Stimulated activated CD4-positive, alpha-beta T cell treated with anti-CD3 and anti-CD28 coated beads, Interleukin-2, amount 100 ng/mL, for 24 hours (primary cell): ENCODE measurements around the gene CYP2W1.
A peak's percentile ranks its signal among the peaks of the same experiment; 100 is the strongest.

ENCODE experiments used
- DNase-seq, 2 donors: peaks; one replicate each; pipeline ENCODE4 v3.0.0-alpha.2; 2020

The CYP2W1 gene

GRCh38 chr7:982511-983003 lies 424 bp upstream of the CYP2W1 start:
- no peak for DNase-seq

- no peak for DNase-seq
Measured at GRCh38 chr7:983616-984071, 663 bp downstream of the CYP2W1 start.

GRCh38 chr7:984361-985126 lies 1.6 kb downstream of the CYP2W1 start:
- no peak for DNase-seq

- no peak for DNase-seq
Measured at GRCh38 chr7:985127-985416, 2.1 kb downstream of the CYP2W1 start.

GRCh38 chr7:985915-986741 lies 3.1 kb downstream of the CYP2W1 start:
- no peak for DNase-seq

GRCh38 chr7:986766-987751 lies 4.1 kb downstream of the CYP2W1 start:
- no peak for DNase-seq

GRCh38 chr7:987909-988308 lies 4.9 kb downstream of the CYP2W1 start:
- no peak for DNase-seq

GRCh38 chr7:988426-988911 lies 5.5 kb downstream of the CYP2W1 start:
- no peak for DNase-seq

- DNase-seq = no peak
Measured at GRCh38 chr7:988963-989529, 6.1 kb downstream of the CYP2W1 start.

GRCh38 chr7:990352-990932 lies 7.5 kb downstream of the CYP2W1 start:
- DNase-seq = no peak

GRCh38 chr7:990933-991728 lies 8.2 kb downstream of the CYP2W1 start:
- DNase-seq = no peak

- DNase-seq = no peak
Measured at GRCh38 chr7:991729-992656, 9.0 kb downstream of the CYP2W1 start.

GRCh38 chr7:992709-993607 lies 10.0 kb downstream of the CYP2W1 start:
- peak; percentile 97 to 98 for DNase-seq

GRCh38 chr7:994592-995308 lies 11.8 kb downstream of the CYP2W1 start:
- no peak for DNase-seq

GRCh38 chr7:995571-995970 lies 12.6 kb downstream of the CYP2W1 start:
- DNase-seq = no peak

- DNase-seq = no peak
Measured at GRCh38 chr7:996079-996872, 13.3 kb downstream of the CYP2W1 start.
